Hepatocyte (in vitro differentiated cells): ENCODE results near the gene AVEN.

Experiments
- EZH2 ChIP-seq: fragments of 200-600 bp; sonication (generic); IDR thresholded peaks from 2 replicates; pipeline ENCODE4 v1.6.1; 2016; ENCODE audit warnings: antibody characterized with exemption, mild to moderate bottlenecking, borderline replicate concordance
- EZH2phosphoT487 ChIP-seq: fragments of 200-600 bp; sonication (generic); IDR thresholded peaks from one replicate; pipeline ENCODE4 v1.6.1; 2018; ENCODE audit warnings: antibody characterized with exemption, mild to moderate bottlenecking, low read depth, moderate library complexity; ENCODE audit not compliant: unreplicated experiment, severe bottlenecking
- TF ChIP-seq, protein P1 (sequence below): fragments of 200-600 bp; sonication (generic); IDR thresholded peaks from 2 replicates; pipeline ENCODE4 v1.5.1; 2016; ENCODE audit warnings: antibody characterized with exemption, mild to moderate bottlenecking; ENCODE audit not compliant: poor library complexity

GRCh38 chr15:33825453-33825852 is 213.6 kb downstream of the AVEN start:
- TF ChIP-seq, protein P1, sequence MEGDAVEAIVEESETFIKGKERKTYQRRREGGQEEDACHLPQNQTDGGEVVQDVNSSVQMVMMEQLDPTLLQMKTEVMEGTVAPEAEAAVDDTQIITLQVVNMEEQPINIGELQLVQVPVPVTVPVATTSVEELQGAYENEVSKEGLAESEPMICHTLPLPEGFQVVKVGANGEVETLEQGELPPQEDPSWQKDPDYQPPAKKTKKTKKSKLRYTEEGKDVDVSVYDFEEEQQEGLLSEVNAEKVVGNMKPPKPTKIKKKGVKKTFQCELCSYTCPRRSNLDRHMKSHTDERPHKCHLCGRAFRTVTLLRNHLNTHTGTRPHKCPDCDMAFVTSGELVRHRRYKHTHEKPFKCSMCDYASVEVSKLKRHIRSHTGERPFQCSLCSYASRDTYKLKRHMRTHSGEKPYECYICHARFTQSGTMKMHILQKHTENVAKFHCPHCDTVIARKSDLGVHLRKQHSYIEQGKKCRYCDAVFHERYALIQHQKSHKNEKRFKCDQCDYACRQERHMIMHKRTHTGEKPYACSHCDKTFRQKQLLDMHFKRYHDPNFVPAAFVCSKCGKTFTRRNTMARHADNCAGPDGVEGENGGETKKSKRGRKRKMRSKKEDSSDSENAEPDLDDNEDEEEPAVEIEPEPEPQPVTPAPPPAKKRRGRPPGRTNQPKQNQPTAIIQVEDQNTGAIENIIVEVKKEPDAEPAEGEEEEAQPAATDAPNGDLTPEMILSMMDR, result no peak
- no peak for TF ChIP-seq EZH2
- TF ChIP-seq EZH2phosphoT487, result no peak
